ENCODE measurements around the gene OPRD1.

Gene OPRD1

GRCh38 chr1:28905921-28906666 is 94.1 kb downstream of the OPRD1 start:
- no peak for DNase-seq (ENCODE audit: low spot score)
- no peak for FAIRE-seq

GRCh38 chr1:28909198-28909597 is 97.2 kb downstream of the OPRD1 start:
- DNase-seq (ENCODE audit: low spot score): no peak
- FAIRE-seq: no peak

GRCh38 chr1:28910379-28911115 is 98.6 kb downstream of the OPRD1 start:
- DNase-seq (ENCODE audit: low spot score): no peak
- FAIRE-seq: peak; percentile 20

- FAIRE-seq: no peak
- no peak for DNase-seq (ENCODE audit: low spot score)
These were observed 101.8 kb downstream of the OPRD1 start for GRCh38 chr1:28913786-28914227.

GRCh38 chr1:28914228-28915030 is 102.5 kb downstream of the OPRD1 start, which contains the start of gene EPB41:
TSS of gene EPB41 (plus strand) at chr1:28914569. CDS start at chr1:28987438, 72,869 bp downstream.
- DNase-seq (ENCODE audit: low spot score) (peak; percentile 96), FAIRE-seq (peak; percentile 27)

- DNase-seq (ENCODE audit: low spot score): peak; percentile 49
- FAIRE-seq: no peak
These were observed 103.3 kb downstream of the OPRD1 start for GRCh38 chr1:28915031-28915895.

- no peak for DNase-seq (ENCODE audit: low spot score)
These were observed 105.8 kb downstream of the OPRD1 start for GRCh38 chr1:28917757-28918118.

More at GRCh38 chr1:28917757-28918118, 105.8 kb downstream of the OPRD1 start:
- FAIRE-seq: no peak
